ENCODE data around the gene RTTN. TPM values are rescaled to one million over a fixed set of nuclear protein-coding genes. Genes with fewer than 3 reads are reported as not detected.

The RTTN gene
- total and polyA plus RNA-seq, 2 of the 4 experiments (the other 2 are of a cell fraction), result 5.8 to 19.9 TPM

DNA sequence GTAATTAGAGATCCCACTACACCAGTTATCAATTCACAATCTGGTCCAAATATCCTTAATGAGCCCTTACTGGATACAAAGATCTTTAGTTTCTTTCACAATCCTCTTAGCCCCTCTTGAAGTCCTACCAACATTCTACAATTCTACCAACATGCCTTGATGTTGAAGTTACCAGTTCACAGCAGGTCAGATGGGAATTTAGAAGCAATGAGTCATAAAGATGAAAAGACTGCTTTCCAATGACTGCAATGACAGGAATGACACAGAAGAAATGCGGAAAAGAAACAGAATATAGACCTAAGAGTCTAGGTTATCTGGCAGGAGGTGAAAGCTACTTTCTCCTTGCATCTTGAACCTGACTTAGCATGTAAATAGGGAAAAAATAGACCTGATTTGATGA is 24.5 kb downstream of the RTTN start:
- BruUV-seq (replicated peaks), result no TSS peak

More for the DNA sequence above, 24.5 kb downstream of the RTTN start:
- no peak overlapping the region for H2AK9ac ChIP-seq (replicated peaks; ENCODE audit: low read depth, low read length, poor library complexity)
- ATAC-seq (ENCODE audit: low read depth) (peak; percentile 76), DNase-seq (peak; percentile 80)
- H3K36me3 ChIP-seq (ENCODE audit: control insufficient read depth, insufficient read depth, low read length), result no peaks in the 10 kb centered on the region
- H2BK15ac ChIP-seq (ENCODE audit: low read depth, low read length), result peak overlapping the region; percentile 64; the same call in 2 of the 3 replicates
- H3K4me1 ChIP-seq (ENCODE audit: control insufficient read depth, insufficient read depth, low read length), result peaks cover 5% of the 10 kb centered on the region; the same call in 1 of the 2 replicates
- H3K56ac ChIP-seq (ENCODE audit: extremely low read depth, insufficient read depth, low read length), result no peak overlapping the region; the same call in 1 of the 2 replicates
- peak overlapping the region in 1 of 2 experiments; percentile 76; a peak in 2 of 4 replicates for H4K8ac ChIP-seq (ENCODE audit: low read depth in 2 of 2, low read length in 2 of 2)
- no CpG with 5 or more reads among the region's 1 CpG for WGBS, 2 experiments (ENCODE audit: extremely low coverage in 2 of 2, insufficient read length in 1 of 2)
- H2BK20ac ChIP-seq (ENCODE audit: low read depth, low read length), result peak overlapping the region; percentile 72
- H3K79me1 ChIP-seq (ENCODE audit: low read depth in 1 of 2, low read length in 2 of 2), result peaks cover 17 to 31% of the 10 kb centered on the region in 2 experiments
- TF ChIP-seq POLR2A (IDR thresholded peaks at IDR 0.05; ENCODE audit: low read depth, low read length) (no peak), RFX5 (IDR thresholded peaks at IDR 0.05; ENCODE audit: low read depth, low read length) (no peak), CEBPB (IDR thresholded peaks at IDR 0.05; ENCODE audit: low read depth, low read length) (peak; percentile 15; the same call in 1 of the 2 replicates), MXI1 (IDR thresholded peaks at IDR 0.05; ENCODE audit: borderline replicate concordance, low read depth, low read length) (no peak), RAD21 (IDR thresholded peaks at IDR 0.05; ENCODE audit: low read length) (no peak), SMC3 (IDR thresholded peaks at IDR 0.05; ENCODE audit: low read depth, low read length) (no peak), FOS (IDR thresholded peaks at IDR 0.05; ENCODE audit: low read depth, low read length) (peak; percentile 56; the same call in 1 of the 2 replicates), CHD1 (IDR thresholded peaks at IDR 0.05; ENCODE audit: low read depth, low read length) (no peak), NFE2L2 (IDR thresholded peaks at IDR 0.05; ENCODE audit: low read depth, low read length) (no peak), MAZ (IDR thresholded peaks at IDR 0.05; ENCODE audit: borderline replicate concordance, low read depth, low read length) (no peak), MAFK (IDR thresholded peaks at IDR 0.05; ENCODE audit: low read depth, low read length) (no peak), BHLHE40 (IDR thresholded peaks at IDR 0.05; ENCODE audit: low read depth, low read length) (0 out of 2 replicates have a peak, but pooled peaks have one; percentile 3), RCOR1 (IDR thresholded peaks at IDR 0.05; ENCODE audit: insufficient replicate concordance, low read length) (no peak)
- TF ChIP-seq, protein P1, sequence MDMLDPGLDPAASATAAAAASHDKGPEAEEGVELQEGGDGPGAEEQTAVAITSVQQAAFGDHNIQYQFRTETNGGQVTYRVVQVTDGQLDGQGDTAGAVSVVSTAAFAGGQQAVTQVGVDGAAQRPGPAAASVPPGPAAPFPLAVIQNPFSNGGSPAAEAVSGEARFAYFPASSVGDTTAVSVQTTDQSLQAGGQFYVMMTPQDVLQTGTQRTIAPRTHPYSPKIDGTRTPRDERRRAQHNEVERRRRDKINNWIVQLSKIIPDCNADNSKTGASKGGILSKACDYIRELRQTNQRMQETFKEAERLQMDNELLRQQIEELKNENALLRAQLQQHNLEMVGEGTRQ (IDR thresholded peaks at IDR 0.05; ENCODE audit: low read depth, low read length), result no peak
- TF ChIP-seq, protein P2, sequence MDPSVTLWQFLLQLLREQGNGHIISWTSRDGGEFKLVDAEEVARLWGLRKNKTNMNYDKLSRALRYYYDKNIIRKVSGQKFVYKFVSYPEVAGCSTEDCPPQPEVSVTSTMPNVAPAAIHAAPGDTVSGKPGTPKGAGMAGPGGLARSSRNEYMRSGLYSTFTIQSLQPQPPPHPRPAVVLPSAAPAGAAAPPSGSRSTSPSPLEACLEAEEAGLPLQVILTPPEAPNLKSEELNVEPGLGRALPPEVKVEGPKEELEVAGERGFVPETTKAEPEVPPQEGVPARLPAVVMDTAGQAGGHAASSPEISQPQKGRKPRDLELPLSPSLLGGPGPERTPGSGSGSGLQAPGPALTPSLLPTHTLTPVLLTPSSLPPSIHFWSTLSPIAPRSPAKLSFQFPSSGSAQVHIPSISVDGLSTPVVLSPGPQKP (IDR thresholded peaks at IDR 0.05; ENCODE audit: borderline replicate concordance, low read depth, low read length), result no peak
- TF ChIP-seq, protein P3, sequence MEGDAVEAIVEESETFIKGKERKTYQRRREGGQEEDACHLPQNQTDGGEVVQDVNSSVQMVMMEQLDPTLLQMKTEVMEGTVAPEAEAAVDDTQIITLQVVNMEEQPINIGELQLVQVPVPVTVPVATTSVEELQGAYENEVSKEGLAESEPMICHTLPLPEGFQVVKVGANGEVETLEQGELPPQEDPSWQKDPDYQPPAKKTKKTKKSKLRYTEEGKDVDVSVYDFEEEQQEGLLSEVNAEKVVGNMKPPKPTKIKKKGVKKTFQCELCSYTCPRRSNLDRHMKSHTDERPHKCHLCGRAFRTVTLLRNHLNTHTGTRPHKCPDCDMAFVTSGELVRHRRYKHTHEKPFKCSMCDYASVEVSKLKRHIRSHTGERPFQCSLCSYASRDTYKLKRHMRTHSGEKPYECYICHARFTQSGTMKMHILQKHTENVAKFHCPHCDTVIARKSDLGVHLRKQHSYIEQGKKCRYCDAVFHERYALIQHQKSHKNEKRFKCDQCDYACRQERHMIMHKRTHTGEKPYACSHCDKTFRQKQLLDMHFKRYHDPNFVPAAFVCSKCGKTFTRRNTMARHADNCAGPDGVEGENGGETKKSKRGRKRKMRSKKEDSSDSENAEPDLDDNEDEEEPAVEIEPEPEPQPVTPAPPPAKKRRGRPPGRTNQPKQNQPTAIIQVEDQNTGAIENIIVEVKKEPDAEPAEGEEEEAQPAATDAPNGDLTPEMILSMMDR (conservative IDR thresholded peaks at IDR 0.05; ENCODE audit: low read depth, low read length), result no peak
- in situ Hi-C loops (cut with MboI; ENCODE audit: low sequenced_read_pairs) (no loop called here), dilution Hi-C loops (cut with HindIII; ENCODE audit: low sequenced_read_pairs, unreplicated experiment) (loop anchor here (25.0 kb wide), 1 partner anchor 256 kb away; no protein-coding TSS in a partner anchor), intact Hi-C loops (cut with micrococcal nuclease) (no loop called here)
- peak overlapping the region; percentile 66 for H2BK120ac ChIP-seq (ENCODE audit: low read depth, low read length)
- H2AFZ ChIP-seq (replicated peaks; ENCODE audit: low read length, poor library complexity), result no peak overlapping the region
- H4K91ac ChIP-seq (ENCODE audit: insufficient read depth, low read depth, low read length), result peak overlapping the region; percentile 13; the same call in 1 of the 2 replicates
- H3K4me3 ChIP-seq (ENCODE audit: insufficient read depth, low read depth, low read length), result no peak overlapping the region
- no peak overlapping the region; the same call in 1 of the 2 replicates for H4K5ac ChIP-seq (ENCODE audit: low read depth, low read length)
- H3K9me3 ChIP-seq (ENCODE audit: control insufficient read depth, insufficient read depth, low read length), result no peaks in the 10 kb centered on the region
- H3K14ac ChIP-seq (replicated peaks; ENCODE audit: low read depth, low read length), result no peak overlapping the region
- POLR2A ChIA-PET (ENCODE audit: unreplicated experiment), result no interaction called here
- peak overlapping the region; percentile 60; the same call in 1 of the 2 replicates for H3K23ac ChIP-seq (ENCODE audit: low read depth, low read length)
- no peak overlapping the region for H3K27ac ChIP-seq (ENCODE audit: insufficient read depth, low read length)
- no peaks in the 10 kb centered on the region for H3K27me3 ChIP-seq (ENCODE audit: control insufficient read depth, insufficient read depth, low read length)
- H3K4ac ChIP-seq (ENCODE audit: low read depth, low read length), result peak overlapping the region; percentile 45; the same call in 1 of the 2 replicates
- CTCF ChIA-PET, result no interaction called here
- H2BK5ac ChIP-seq (ENCODE audit: low read depth, low read length, poor library complexity, severe bottlenecking), result peak overlapping the region; percentile 98
- H3K9me1 ChIP-seq (ENCODE audit: insufficient read depth, low read length), result peaks cover 9% of the 10 kb centered on the region
- no peak overlapping the region for H2AK5ac ChIP-seq (ENCODE audit: low read depth, low read length)
- no peaks in the 10 kb centered on the region for H4K20me1 ChIP-seq (ENCODE audit: insufficient read depth, low read length)
- no peak overlapping the region for H3K9ac ChIP-seq (ENCODE audit: low read depth, low read length)
- H3K4me2 ChIP-seq (ENCODE audit: low read depth, low read length), result peak overlapping the region; percentile 95; the same call in 1 of the 2 replicates
- H3K18ac ChIP-seq (ENCODE audit: low read depth, low read length), result peak overlapping the region; percentile 87; the same call in 1 of the 2 replicates
